Measurements from ENCODE around the gene IGFBPL1. TPM values are rescaled to one million over a fixed set of nuclear protein-coding genes. Genes with fewer than 3 reads are reported as not detected.

The IGFBPL1 gene
- total and polyA plus RNA-seq, 10 of the 15 experiments (the other 5 are each of a cell fraction or from before 2014, with no cell fraction given), result 0.25 TPM; not detected in 9

GRCh38 chr9:38375572-38375963 is 48.7 kb downstream of the IGFBPL1 start:
- ChIA-PET SMC1A (ENCODE audit: uncharacterized antibody, unreplicated experiment) (interaction anchor here (1.6 kb wide), 1 partner anchor 8 kb away, joined by 4 read pairs; no protein-coding TSS in a partner anchor), CTCF (interaction anchor here (0.8 to 2.1 kb wide), 7 partner anchors 9 to 462 kb away, joined by 3 to 14 read pairs (median 5); no protein-coding TSS in a partner anchor), RAD21 (ENCODE audit: unreplicated experiment) (no interaction called here), POLR2A (interaction anchor here (1.4 kb wide), 1 partner anchor 13 kb away, joined by 3 read pairs; no protein-coding TSS in a partner anchor)
- no peak overlapping the region for H3K4me3 ChIP-seq
- no peaks in the 10 kb centered on the region; a peak in 1 of 4 replicates for H3K27me3 ChIP-seq (replicated peaks in 1 of 2; ENCODE audit: control insufficient read depth in 2 of 2, insufficient read depth in 2 of 2, low read length in 1 of 2)
- intact Hi-C loops (cut with micrococcal nuclease; ENCODE audit: unreplicated experiment) (no loop called here), in situ Hi-C loops (cut with MboI) (loop anchor here (10.0 kb wide), 1 partner anchor 329 kb away; no protein-coding TSS in a partner anchor)
- H4K20me1 ChIP-seq (ENCODE audit: control insufficient read depth, insufficient read depth), result no peaks in the 10 kb centered on the region
- DNase-seq (ENCODE audit: low read depth, low spot score), result no peak
- H3K36me3 ChIP-seq (ENCODE audit: control insufficient read depth in 2 of 2, insufficient read depth in 2 of 2, low read length in 1 of 2), result no peaks in the 10 kb centered on the region
- no peak overlapping the region for H2AFZ ChIP-seq (ENCODE audit: control insufficient read depth, low read depth, low read length)
- WGBS (ENCODE audit: insufficient coverage, insufficient replicate concordance, low lambda C conversion rate, missing lambda C conversion rate), result 14% methylated on average over 8 of the region's 10 CpGs
- no peaks in the 10 kb centered on the region for H3K4me1 ChIP-seq (ENCODE audit: control insufficient read depth, insufficient read depth, low read length)
- H3K9ac ChIP-seq (ENCODE audit: control insufficient read depth, insufficient read depth, low read length), result no peak overlapping the region
- no peaks in the 10 kb centered on the region for H3K9me3 ChIP-seq (replicated peaks; ENCODE audit: control insufficient read depth, insufficient read depth, low read length)
- TF ChIP-seq NFXL1 (IDR thresholded peaks at IDR 0.05; ENCODE audit: borderline replicate concordance), result no peak
- no peak for TF ChIP-seq RBBP5 (conservative IDR thresholded peaks at IDR 0.05)
- TF ChIP-seq SRF (IDR thresholded peaks at IDR 0.05; ENCODE audit: low read depth in 2 of 2, low read length in 2 of 2), result no peak
- no peak for TF ChIP-seq WRNIP1 (IDR thresholded peaks at IDR 0.05; ENCODE audit: borderline replicate concordance, low read depth, low read length)
- no peak for TF ChIP-seq CBX3 (IDR thresholded peaks at IDR 0.05; ENCODE audit: borderline replicate concordance, low read depth)
- TF ChIP-seq CHD4 (IDR thresholded peaks at IDR 0.05), result no peak
- no peak overlapping the region for H3K4me2 ChIP-seq (ENCODE audit: control insufficient read depth, insufficient read depth)
- no peak for FAIRE-seq
- no TSS peak for BruUV-seq (replicated peaks)
- H3K27ac ChIP-seq (ENCODE audit: control insufficient read depth, insufficient read depth), result no peak overlapping the region
- ATAC-seq, result no peak
- no peaks in the 10 kb centered on the region for H3K79me2 ChIP-seq (ENCODE audit: control insufficient read depth, insufficient read depth, low read length)

DNA sequence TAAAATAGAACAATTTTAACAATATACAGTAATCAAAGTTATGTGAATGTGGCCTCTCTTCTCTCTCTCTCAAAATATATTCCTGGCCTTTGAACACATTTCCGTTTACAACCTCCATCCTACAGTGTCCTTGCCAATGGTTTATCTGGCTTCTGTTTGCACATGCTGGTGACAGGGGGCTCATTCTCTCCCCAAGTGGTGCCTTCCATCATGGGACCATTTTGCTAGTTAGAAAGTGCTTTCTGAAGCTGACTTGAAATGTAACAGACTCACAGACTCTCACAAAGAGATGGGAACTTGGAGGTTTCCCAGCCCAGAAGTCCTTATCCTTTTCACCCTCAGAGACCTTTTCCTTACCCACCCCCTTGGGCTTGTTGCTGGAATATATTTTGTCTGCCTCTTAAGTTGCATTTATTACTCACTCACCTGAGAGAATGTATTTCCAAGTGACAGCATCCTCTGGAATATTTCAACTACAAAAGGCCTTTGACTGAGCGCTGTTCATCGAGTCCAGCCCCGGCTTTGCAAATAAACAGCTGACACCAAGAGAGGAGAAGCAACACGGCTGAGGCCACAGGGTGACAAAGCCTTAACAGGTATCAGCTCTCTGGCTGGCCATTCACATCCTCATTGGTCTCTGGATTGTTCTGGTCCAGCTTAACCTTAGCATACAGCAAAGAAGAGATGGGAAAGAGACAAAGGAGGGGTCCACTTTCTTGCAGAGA is 49.2 kb downstream of the IGFBPL1 start:
- BruUV-seq (replicated peaks), result no TSS peak
- no peak for ATAC-seq
- SMC1A ChIA-PET (ENCODE audit: uncharacterized antibody, unreplicated experiment), result interaction anchor here (1.0 to 1.6 kb wide), 3 partner anchors 8 to 287 kb away, joined by 3 to 4 read pairs (median 4); no protein-coding TSS in a partner anchor
- CTCF ChIA-PET, result interaction anchor here (0.8 to 2.1 kb wide), 8 partner anchors 9 to 461 kb away, joined by 3 to 14 read pairs (median 5); no protein-coding TSS in a partner anchor
- no peak for DNase-seq (ENCODE audit: low read depth, low spot score)
- RAD21 ChIA-PET (ENCODE audit: unreplicated experiment), result interaction anchor here (0.6 kb wide), 1 partner anchor 426 kb away, joined by 3 read pairs; no protein-coding TSS in a partner anchor
- no peak overlapping the region for H3K27ac ChIP-seq (ENCODE audit: control insufficient read depth, insufficient read depth)
- H3K9me3 ChIP-seq (replicated peaks; ENCODE audit: control insufficient read depth, insufficient read depth, low read length), result no peaks in the 10 kb centered on the region
- no peak overlapping the region for H3K4me2 ChIP-seq (ENCODE audit: control insufficient read depth, insufficient read depth)
- no peak overlapping the region for H2AFZ ChIP-seq (ENCODE audit: control insufficient read depth, low read depth, low read length)
- H4K20me1 ChIP-seq (ENCODE audit: control insufficient read depth, insufficient read depth), result no peaks in the 10 kb centered on the region
- intact Hi-C loops (cut with micrococcal nuclease; ENCODE audit: unreplicated experiment) (no loop called here), in situ Hi-C loops (cut with MboI) (loop anchor here (10.0 kb wide), 1 partner anchor 330 kb away; no protein-coding TSS in a partner anchor)
- 33% methylated on average over 5 of the region's 5 CpGs for WGBS (ENCODE audit: insufficient coverage, insufficient replicate concordance, low lambda C conversion rate, missing lambda C conversion rate)
- H3K4me1 ChIP-seq (ENCODE audit: control insufficient read depth, insufficient read depth, low read length), result no peaks in the 10 kb centered on the region
- TF ChIP-seq SP1 (IDR thresholded peaks at IDR 0.05; ENCODE audit: low read depth, low read length) (no peak), NBN (IDR thresholded peaks at IDR 0.05) (no peak)
- POLR2A ChIA-PET, result interaction anchor here (0.6 to 1.4 kb wide), 2 partner anchors 14 to 48 kb away, joined by 3 read pairs; no protein-coding TSS in a partner anchor
- no peak overlapping the region for H3K9ac ChIP-seq (ENCODE audit: control insufficient read depth, insufficient read depth, low read length)
- H3K36me3 ChIP-seq (ENCODE audit: control insufficient read depth in 2 of 2, insufficient read depth in 2 of 2, low read length in 1 of 2), result no peaks in the 10 kb centered on the region
- no peak for FAIRE-seq
- H3K27me3 ChIP-seq (replicated peaks in 1 of 2; ENCODE audit: control insufficient read depth in 2 of 2, insufficient read depth in 2 of 2, low read length in 1 of 2), result no peaks in the 10 kb centered on the region; a peak in 4 of 4 replicates
- no peak overlapping the region for H3K4me3 ChIP-seq
- H3K79me2 ChIP-seq (ENCODE audit: control insufficient read depth, insufficient read depth, low read length), result no peaks in the 10 kb centered on the region
